ENCODE data around the gene INF2. TPM values are rescaled to one million over a fixed set of nuclear protein-coding genes. Genes with fewer than 3 reads are reported as not detected.
A peak's percentile ranks its signal among the peaks of the same experiment; 100 is the strongest.

INF2 gene
- total RNA-seq, 2 experiments from 2014 or later, result 61.5 to 65.0 TPM

- H3K36me3 Mint-ChIP-seq (ENCODE audit: low read depth), result peaks cover 41% of the 10 kb centered on the region
- H3K4me3 Mint-ChIP-seq, result no peak overlapping the region
- H3K9me3 Mint-ChIP-seq, result no peaks in the 10 kb centered on the region
- TF ChIP-seq CTCF (IDR thresholded peaks at IDR 0.05), result no peak
- no peak for ATAC-seq
- no peaks in the 10 kb centered on the region for H3K27me3 Mint-ChIP-seq
- H3K27ac Mint-ChIP-seq, result peak overlapping the region; percentile 16
- no peak for DNase-seq
- H3K4me1 Mint-ChIP-seq (ENCODE audit: low read depth), result peaks cover 31% of the 10 kb centered on the region
- CTCF ChIA-PET, result interaction anchor here (0.6 to 2.2 kb wide), 3 partner anchors 9 to 1366 kb away, joined by 3 to 10 read pairs (median 4); no protein-coding TSS in a partner anchor
- POLR2A ChIA-PET, result interaction anchor here (0.6 to 1.3 kb wide), 3 partner anchors 11 to 463 kb away, joined by 3 read pairs; no protein-coding TSS in a partner anchor
- intact Hi-C loops (cut with micrococcal nuclease), result no loop called here
These were observed 69.9 kb downstream of the INF2 start for GRCh38 chr14:104758981-104759969.

GRCh38 chr14:104765517-104765916 is 76.1 kb downstream of the INF2 start:
- H3K27ac Mint-ChIP-seq, result no peak overlapping the region
- POLR2A ChIA-PET, result interaction anchor here (0.9 to 1.2 kb wide), 2 partner anchors 15 to 28 kb away, joined by 3 read pairs; no protein-coding TSS in a partner anchor

GRCh38 chr14:104766256-104766862 is 76.9 kb downstream of the INF2 start:
- DNase-seq, result no peak
- Mint-ChIP-seq H3K9me3 (peaks cover 4% of the 10 kb centered on the region), H3K4me3 (no peak overlapping the region), H3K4me1 (ENCODE audit: low read depth) (peaks cover 10% of the 10 kb centered on the region), H3K36me3 (ENCODE audit: low read depth) (peaks cover 23% of the 10 kb centered on the region), H3K27ac (no peak overlapping the region), H3K27me3 (no peaks in the 10 kb centered on the region)
- intact Hi-C loops (cut with micrococcal nuclease), result no loop called here
- ATAC-seq, result no peak
- TF ChIP-seq CTCF (IDR thresholded peaks at IDR 0.05), result no peak
- POLR2A ChIA-PET, result interaction anchor here (1.1 to 1.2 kb wide), 3 partner anchors 10 to 16 kb away, joined by 3 to 4 read pairs (median 3); no protein-coding TSS in a partner anchor
- CTCF ChIA-PET, result interaction anchor here (0.7 to 5.4 kb wide), 5 partner anchors 11 to 105 kb away, joined by 3 to 28 read pairs (median 5); partner anchors contain the start of gene SIVA1

More at GRCh38 chr14:104765517-104765916, 76.1 kb downstream of the INF2 start:
- DNase-seq (no peak), ATAC-seq (no peak)
- Mint-ChIP-seq H3K9me3 (no peaks in the 10 kb centered on the region), H3K4me3 (no peak overlapping the region), H3K36me3 (ENCODE audit: low read depth) (peaks cover 20% of the 10 kb centered on the region), H3K4me1 (ENCODE audit: low read depth) (peaks cover 8% of the 10 kb centered on the region), H3K27me3 (no peaks in the 10 kb centered on the region)
- TF ChIP-seq CTCF (IDR thresholded peaks at IDR 0.05), result no peak
- CTCF ChIA-PET, result interaction anchor here (0.7 to 5.4 kb wide), 2 partner anchors 29 to 61 kb away, joined by 3 to 28 read pairs; no protein-coding TSS in a partner anchor
- intact Hi-C loops (cut with micrococcal nuclease), result no loop called here

- H3K4me3 Mint-ChIP-seq, result no peak overlapping the region
- ChIA-PET POLR2A (interaction anchor here (1.1 kb wide), 2 partner anchors 10 to 13 kb away, joined by 3 to 4 read pairs; no protein-coding TSS in a partner anchor), CTCF (interaction anchor here (0.7 to 5.4 kb wide), 4 partner anchors 15 to 104 kb away, joined by 3 to 28 read pairs (median 4); partner anchors contain the start of gene SIVA1)
- peaks cover 4% of the 10 kb centered on the region for H3K9me3 Mint-ChIP-seq
- ATAC-seq (no peak), DNase-seq (no peak)
- no peak for TF ChIP-seq CTCF (IDR thresholded peaks at IDR 0.05)
- H3K36me3 Mint-ChIP-seq (ENCODE audit: low read depth), result peaks cover 25% of the 10 kb centered on the region
- H3K27me3 Mint-ChIP-seq, result no peaks in the 10 kb centered on the region
- intact Hi-C loops (cut with micrococcal nuclease), result no loop called here
- no peak overlapping the region for H3K27ac Mint-ChIP-seq
- H3K4me1 Mint-ChIP-seq (ENCODE audit: low read depth), result peaks cover 10% of the 10 kb centered on the region
These were observed 77.6 kb downstream of the INF2 start for GRCh38 chr14:104766863-104767633.
